Smooth muscle cell of the coronary artery (primary cell): ENCODE results near the gene HDGFL1. TPM values are rescaled to one million over a fixed set of nuclear protein-coding genes. Genes with fewer than 3 reads are reported as not detected.

Experiments used
- total RNA-seq: library from RNA; depleted of rRNA; stranded (reverse); fragments of >200 nt; gene quantifications from 2 replicates; pipeline ENCODE4 v1.2.3, GENCODE V29; 2014; ENCODE audit warnings: low replicate concordance

Gene HDGFL1
- total RNA-seq, result not detected in 2 replicates

GRCh38 chr6:22569281-22570184 is at the start of gene HDGFL1:
Gene HDGFL1 (plus strand): TSS chr6:22569566. CDS start chr6:22569576, 10 bp downstream.

